Stimulated activated CD4-positive, alpha-beta T cell treated with anti-CD3 and anti-CD28 coated beads, Interleukin-4, amount 100 ng/mL, for 4 hours (primary cell): ENCODE results near the gene MAP3K5.
"Not testable (repeated sequence)": the region's sequence is repeated elsewhere in the genome, so short reads cannot be mapped to it uniquely, and the experiment has no call there.

Experiments
- DNase-seq, 2 experiments: peaks; one replicate each; pipeline ENCODE4 v3.0.0-alpha.2; 2020

The MAP3K5 gene

DNA sequence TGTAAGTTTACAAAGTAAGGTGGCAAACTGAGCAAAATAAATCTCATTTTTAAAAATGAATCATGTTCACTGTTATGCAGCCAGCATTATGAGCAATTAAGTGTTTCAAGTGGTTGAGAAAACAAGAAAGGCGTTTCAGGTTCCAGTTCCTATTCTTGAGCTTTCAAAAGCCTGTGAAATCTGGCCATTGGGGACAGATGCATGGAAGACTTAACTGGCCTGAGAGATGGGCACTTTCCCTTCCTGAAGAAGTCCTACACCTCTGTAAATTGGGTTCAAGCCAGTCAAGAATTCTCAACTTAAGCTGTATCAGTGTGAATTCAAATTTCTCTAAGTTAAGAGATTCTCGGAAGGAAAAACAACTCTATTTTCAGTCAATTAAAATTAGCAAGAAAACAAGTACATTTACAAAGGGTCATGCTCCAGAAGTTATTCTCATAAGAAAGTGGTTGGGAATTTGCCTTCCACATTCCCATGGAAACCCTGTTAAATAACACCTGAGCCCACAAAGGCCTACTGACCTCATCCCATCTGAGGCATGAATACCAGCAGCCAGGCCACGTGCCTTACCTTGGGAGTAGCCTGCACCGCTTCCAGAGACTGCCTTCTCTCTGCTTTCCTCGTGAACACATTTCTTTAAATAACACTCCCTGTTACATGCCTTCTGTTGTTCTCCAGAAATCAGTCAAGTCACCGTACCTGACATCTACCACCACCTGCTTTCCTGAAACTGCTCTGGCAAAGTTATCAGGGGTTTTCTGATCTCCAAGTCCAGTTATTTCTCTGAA is 19.4 kb downstream of the MAP3K5 start:
- DNase-seq: no peak

DNA sequence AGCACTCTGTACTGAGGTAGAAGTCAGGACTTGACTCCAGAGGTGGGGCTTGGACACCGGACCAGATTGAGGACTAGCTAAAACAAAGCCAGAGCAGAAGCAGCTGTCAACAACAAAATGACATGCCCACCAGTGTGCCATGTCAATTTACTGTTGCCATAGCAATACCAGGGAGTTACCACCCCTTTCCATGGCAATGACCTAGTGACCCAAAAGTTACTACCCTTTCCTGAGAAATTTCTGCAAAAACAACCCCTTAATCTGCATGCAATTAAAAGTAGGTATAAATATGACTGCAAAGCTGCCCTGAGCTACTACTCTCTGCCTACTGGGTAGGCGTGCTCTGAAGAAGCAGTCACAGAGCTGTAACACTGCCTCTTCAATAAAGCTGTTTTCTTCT is 21.0 kb downstream of the MAP3K5 start:
- DNase-seq: no peak

DNA sequence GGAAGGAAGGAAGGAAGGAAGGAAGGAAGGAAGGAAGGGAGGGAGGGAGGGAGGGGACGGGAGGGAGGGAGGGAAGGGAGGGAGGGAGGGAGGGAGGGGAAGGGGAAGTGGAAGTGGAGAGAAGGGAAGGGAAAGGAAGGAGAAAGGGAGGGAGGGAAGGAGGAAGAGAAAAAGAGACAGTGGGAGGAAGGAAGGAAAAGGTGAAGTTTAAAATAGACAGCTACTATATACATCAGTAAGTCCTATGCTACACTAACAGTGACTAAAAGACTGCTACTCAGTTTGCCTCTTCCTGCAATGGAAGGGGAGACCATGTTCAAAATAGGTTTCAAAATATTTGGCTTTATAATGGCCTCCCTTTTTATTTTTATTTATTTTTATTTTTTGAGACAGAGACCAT is 22.5 kb downstream of the MAP3K5 start:
- DNase-seq: no peak

DNA sequence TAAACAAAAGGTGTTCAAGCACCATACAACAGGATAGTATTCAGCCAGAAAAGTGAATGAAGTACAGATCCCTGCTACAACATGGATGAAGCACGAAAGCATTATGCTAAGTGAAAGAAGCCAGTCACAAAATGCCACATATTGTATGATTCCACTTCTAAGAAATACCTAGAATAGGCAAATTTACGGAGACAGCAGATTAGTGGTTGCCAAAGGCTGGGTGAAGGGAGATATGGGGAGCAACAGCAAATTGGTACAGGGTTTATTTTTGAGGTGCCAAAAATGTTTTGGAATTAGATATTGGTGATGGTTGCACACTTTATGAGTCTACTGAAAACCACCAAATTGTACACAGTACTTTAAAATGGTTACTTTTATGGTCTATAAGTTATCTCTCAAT is 23.2 kb downstream of the MAP3K5 start:
- no peak for DNase-seq

DNA sequence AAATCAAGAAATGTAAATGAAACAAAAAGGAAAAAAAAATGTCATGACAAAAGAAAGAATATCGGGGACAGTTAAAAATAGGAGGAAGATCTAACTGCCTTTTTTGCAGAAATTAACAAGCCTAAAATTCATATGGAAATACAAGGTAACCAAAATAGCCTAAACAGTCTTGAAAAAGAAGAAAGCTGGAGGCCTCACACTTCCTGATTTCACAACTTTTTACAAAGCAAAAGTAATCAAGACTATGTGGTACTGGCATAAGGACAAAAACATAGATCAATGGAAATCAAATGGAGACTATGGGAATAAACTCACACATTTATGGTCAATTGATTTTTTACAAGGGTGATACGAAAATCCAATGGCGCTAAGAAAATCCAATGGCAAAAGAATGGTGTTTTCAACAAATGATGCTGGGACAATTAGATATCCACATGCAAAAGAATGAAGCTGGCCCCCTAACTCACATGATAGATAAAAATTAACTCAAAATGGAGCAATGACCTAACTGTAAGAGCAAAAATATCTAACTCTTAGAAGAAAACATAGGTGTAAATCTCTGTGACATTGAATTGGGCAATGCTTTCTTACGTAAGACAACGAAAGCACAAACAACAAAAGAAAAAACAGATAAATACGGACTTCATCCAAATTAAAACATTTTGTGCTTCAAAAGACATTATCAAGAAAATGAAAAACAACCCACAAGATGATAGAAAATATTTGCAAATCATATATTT is 24.5 kb downstream of the MAP3K5 start:
- DNase-seq: no peak

DNA sequence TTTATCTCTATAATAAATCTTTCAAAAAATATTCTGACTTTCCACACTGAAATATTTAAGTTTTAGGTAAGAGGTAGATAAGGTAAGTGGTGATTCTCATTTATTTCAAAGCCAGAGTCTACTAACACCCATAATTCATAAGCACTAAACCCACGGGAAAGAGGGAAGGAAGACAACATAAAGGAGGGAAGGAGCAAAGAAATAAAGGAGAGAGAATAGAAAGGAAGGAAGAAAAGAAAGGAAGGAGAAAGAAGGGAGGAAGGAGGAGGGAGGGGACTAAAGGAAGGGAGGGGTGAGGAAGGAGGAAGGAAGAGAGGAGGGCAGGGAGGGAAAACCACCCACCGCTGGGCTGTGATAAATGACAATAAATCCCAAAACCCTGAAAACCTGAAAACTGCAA is 25.2 kb downstream of the MAP3K5 start:
- DNase-seq: no peak

DNA sequence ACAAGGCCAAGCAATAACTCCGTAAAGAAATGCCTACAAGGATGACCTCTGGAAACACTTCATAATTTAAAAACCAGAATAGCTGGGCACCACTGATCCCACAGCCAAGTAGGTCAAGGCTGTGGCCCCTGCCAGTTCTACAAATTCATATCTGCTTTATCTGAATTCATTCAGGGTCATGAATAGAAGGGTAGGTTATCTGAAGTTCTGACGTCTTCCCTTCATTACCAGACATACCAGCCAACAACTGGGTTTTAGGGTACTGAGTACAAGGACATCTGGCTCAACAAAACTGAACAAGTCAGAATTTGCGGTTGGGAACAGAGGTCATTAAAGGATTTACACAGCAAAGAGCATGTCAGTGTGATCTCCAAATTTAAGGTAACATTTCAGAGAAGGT is 26.0 kb downstream of the MAP3K5 start:
- DNase-seq: no peak

DNA sequence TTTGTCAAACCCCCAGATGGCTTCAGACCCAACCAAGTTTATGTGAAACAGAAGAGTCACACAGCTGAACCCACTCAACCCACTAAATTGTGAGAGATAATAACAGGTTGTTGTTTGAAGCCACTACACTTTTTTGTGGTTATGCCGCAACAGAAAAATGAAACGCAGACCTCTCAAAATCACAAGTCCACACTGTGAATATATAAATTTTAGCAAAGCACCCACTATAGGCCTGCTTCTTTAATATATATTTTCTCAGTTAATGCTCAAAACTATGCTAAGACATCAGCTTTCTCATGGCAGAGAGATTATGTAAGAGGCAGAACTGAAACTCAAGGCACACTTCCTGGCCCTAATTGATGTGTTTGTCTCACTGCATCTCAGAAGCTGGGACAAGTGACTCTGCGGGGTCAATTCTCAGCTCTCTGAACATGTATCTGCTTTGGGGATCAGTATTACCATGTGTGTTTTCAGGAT is 27.7 kb downstream of the MAP3K5 start:
- no peak for DNase-seq

DNA sequence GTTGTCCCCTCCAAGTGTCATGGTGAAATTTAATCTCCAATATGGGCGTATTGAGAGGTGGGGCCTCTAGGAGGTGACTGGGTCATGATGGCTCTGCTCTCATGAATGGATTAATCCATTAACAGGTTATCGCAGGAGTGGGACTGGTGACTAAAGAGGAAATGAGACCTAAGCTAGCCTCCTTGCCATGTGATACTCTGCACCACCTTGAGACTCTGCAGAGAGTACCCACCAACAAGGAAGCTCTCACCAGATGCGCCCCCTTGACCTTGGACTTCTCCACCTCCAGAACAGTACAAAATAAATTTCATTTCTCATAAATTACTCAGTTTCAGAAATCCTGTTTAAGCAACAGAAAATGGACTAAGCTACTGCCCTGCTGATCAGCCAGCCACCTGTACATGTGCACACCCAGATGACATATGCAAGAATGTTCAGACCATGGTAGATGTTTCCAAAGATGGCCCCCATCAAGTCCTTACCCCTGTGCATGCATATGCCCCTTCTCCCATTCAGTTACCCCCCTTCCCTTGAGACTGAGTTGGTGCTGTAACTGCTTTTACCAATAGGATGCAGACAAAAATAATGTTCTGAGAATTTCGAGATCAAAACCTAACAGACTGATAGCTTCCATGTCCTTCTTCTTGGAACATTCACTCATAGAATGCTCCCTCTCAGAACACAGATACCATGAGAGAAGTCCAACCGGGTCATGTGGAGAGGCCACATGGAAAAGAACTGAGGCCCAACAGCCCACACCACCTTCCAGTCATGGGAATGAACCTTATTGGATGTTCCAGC is 28.4 kb downstream of the MAP3K5 start:
- DNase-seq: no peak

DNA sequence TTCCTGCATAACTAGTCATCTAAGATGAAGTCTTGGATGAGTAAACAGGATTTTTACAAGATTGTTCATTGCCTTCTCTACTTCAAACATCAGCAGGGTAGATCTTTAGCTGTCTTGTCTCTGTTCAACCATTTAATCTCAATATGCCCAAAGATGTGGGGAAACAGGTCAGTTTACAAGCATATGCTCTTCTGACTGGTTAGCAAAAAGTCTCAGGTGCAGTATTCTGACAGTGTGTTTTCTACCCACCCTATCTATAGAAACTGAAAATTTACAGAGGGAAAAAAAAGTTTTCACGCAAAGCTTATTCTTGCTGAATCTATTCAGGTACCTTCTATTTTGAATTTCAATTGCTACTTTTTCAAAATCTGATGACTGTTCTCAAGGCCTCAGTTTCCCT is 29.0 kb downstream of the MAP3K5 start:
- DNase-seq: no peak

DNA sequence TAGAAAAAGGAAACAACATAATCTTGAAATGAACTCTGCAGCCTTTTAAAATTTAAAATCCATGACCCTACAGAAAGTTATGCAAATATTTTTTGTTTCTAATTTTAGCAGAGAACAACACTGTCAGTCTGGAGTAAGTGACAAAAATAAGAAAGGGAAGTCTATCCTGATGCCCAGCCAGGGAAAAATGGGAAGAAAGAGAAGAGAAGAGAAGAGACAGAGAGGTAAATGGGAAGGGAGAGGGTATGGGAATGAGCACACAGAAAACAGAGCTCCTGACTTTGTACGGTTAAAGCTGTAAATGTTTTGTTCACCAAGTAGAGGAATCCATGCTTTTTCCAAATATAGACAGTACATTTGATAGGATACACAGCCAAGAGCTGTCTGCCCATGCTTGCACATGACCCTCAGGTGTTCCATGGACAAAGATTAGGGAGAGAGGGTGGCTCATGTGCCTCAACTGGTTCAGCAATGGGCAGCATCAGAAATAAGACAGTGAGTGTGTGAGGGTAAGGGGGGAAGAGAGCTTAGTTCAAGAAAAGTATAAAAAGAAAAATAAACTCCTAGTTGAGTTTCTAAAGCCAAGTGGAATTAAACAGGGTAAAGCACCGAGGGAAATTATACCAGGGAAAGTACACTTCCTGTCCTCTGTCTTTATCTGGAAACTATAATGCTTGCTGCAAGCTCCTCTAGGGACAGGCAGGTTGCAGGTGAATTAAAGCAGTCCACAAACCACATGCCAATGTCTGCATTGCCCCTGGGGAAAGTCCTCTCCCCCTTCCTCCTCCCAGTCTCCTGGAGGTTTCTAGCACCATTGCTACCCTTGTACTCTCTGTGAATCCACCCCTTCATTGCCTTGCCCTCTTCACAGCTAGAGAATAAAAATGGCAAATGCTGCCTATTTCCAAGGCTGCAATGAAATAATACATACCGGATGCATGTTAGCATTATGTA is 30.0 kb downstream of the MAP3K5 start:
- no peak for DNase-seq

DNA sequence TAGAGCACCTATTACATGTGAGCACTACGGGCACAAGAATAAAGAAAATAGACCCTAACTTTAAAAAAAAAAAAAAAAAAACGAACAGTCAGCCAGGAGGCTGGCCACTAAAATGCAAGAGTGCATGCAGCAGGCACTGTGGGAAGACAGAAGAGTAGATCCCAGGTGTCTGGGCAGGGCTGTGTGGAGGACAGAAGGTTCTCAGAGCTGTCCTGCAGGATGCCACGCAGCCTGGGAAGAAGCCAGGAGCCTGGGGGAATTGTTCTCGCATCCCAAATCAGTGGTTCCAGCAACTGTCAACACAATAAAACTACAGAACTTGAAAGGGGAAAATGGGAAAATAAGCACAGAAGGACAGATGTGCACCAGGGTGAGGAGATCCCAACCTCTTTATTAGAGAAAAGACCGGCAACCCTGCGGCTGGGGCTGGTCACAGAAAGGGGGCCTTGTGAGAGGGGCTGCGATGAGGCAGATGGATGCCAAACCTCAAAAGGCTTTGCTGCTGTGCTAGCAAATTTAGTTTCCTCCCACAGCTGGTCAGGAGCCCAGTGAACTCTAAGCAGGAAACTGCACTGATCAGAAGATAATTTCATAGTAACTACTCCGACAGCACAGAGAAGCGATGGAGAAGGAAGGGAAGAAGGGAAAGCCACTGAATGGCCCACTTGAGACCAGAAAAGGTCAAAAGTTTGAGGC is 30.9 kb downstream of the MAP3K5 start:
- no peak for DNase-seq

DNA sequence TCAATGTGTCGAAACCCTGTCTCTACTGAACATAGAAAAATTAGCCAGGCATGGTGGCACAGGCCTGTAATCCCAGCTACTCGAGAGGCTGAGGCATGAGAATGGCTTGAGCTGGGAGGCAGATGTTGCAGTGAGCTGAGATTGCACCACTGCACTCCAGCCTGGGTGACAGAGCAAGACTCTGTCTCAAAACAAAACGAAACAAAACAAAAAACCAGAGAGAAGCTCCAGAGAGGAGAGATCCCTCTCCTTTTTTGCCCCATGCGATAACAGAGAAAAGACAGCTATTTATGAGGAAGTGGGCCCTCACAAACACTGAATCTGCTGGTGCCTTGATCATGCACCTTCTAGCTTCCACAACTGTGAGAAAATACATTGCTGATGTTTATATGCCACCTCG is 31.5 kb downstream of the MAP3K5 start:
- DNase-seq: not testable (repeated sequence)

DNA sequence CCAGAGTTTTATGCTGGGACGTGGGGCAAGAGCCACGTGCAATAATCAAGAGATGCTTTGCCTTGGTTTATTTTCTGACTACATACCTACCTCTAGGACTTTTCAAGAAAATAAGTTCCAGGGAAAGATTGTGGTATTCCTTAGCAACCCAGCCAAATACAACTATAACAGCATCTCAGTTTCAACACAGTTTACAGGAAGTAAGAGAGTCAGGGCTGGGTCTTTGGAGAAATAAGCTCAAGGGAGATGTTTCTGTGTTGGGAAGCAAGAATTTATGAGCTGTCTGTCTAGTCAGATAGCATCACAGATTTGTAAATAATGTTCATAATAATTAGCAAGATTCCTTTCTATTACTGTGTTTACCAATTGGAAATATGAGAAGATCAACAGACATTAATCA is 35.1 kb downstream of the MAP3K5 start:
- DNase-seq: no peak

DNA sequence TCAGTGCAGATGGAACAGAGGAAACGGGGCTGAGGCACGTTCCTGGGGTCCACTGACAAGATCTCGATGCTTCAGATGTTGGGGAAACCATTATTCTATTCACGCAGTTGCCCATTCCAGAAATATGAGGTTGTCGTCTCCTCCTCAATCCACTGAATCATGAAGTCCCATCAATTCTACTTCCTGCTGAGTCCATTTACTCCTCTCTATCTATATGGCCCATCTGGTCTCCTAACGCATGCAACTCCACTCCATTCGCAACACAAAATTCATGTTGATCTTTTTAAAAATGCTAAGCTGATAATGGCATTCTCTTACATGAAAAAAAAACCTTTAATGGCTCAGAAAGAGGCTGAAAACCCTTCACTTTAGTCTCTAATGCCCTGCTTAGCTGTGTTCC is 37.5 kb downstream of the MAP3K5 start:
- DNase-seq: no peak

DNA sequence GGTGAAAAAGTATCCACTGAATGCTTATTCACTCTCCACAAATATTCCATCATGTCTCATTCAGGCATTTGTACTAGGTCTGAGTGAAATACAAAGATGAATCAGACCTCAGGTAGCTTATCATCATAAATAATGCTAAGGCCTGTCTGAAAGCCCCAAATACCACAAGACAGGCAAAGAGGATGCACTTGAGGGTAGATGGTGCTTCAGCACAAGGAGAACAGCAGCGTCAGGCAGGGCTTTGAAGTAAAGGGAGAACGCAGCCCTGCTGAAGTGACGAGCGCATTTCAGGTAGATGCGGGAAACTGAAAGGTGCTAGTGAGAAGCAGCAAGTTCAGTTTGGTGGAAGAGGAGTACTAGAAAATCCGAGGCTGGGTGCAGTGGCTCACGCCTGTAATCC is 38.7 kb downstream of the MAP3K5 start:
- DNase-seq: peak; percentile 7 to 61

DNA sequence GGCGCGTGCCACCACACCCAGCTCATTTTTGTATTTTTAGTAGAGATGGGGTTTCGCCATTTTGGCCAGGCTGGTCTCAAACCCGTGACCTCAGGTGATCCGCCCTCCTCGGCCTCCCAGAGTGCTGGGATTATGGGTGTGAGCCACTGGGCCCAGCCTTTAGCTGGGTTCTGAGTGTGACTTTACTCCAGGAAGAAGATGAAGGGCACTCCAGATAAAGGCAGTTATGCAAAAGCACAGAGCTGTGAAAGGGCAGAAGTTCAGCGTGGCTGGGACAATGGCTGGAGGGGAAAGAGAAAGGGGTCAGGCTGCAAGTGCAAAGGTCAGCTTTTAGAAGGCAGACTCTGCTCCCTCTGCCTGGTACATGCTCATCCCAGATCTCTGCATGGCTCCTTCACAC is 39.7 kb downstream of the MAP3K5 start:
- no peak for DNase-seq

DNA sequence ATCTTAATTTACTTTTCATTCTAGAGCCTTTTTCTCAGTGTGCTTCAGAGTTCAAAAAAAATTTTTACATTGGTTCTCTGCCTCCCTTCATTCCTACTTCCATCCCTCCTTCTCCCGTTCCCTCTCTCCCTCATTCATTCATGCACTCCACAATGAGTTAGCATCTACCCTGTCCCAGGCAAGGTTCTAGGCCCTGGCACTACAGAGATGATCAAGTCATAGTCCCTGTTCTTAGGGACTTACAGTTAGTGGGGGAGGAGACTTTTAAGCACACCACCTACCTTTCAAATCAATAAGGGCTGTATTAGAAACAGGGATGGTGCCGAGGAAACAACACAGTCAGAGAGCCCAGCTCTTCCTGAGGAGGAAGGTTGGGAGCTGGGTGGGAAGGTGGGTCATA is 40.3 kb downstream of the MAP3K5 start:
- no peak for DNase-seq

DNA sequence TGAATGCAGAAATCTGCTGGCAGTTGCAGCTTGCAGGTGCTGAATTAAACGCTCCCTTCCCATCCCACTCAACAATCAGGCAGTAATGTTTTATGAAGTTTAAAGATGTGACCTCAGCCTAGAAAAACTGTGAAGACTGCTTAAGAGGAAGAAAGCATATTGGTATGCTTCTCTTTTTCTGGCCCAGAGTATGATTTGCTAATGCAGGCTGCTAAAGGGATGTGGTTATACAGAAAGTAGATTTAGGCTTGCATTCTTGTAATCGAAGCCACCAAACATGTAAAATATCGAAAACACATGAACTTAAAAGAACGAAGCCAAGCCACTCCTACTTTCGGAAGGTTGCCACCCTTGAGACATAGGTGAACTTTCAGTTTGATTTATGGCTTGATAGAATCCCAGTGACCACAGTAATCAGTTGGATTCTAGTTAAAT is 40.7 kb downstream of the MAP3K5 start:
- peak in 1 of 2 experiments; percentile 12 for DNase-seq

DNA sequence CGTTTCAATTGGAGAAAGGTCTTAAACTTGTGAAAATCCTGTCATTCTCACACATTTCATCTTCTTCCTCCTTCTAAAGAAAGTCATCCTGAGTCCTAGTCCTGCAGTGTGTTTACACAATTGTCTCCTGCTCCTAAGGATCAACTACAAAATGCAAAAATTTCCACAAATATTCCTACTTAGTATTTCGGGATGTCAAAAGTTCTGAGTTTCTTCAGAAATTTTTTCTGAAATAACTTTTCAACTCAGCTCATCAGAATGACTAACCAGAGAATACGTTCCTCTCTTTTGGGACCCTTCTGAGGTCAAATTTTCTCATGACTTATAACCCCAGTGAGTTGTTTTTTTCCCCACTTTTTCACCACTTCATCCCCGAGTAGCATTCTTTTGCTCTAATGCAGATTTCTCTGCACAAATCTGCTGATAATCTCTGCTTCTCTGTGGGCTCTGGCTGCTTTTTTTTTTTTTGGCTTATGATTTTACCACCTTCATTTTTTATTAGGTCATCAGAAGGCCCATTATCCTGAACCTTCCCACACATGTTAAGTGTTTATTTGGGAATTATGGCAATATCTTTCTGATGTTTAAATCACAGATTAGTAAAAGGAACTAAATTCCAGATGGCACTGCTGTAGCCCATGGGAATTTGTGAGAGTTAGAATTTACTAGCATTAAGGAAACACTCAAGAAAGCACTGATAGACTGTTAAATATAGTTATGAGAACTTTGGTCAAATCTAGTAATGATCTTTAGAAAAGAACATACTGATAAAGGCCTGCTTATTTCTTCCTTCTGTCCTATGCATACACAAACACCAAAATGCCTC is 41.4 kb downstream of the MAP3K5 start:
- no peak for DNase-seq
